ENCODE data around the gene RPP25.
"Not testable (repeated sequence)": the region's sequence is repeated elsewhere in the genome, so short reads cannot be mapped to it uniquely, and the experiment has no call there.

Gene RPP25

DNA sequence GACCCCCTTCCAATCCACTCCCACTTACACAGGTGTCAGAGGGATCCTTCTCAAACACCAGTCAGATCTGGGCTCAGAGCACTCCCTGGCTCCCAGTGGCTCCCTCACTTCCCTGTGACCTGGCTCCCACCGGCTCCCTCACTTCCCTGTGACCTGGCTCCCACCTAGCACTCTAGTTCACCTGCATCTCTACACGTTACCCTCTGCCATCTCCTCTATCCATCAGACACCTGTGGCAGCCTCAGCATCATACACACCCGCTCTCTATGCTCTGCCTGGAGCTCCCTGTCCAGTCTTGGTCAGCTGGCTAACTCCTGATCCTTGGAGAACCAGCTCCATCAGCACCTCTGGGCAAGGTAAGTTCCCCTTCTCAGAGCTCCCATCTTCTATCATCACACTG lies 5.6 kb downstream of the RPP25 start:
- H3K36me3 ChIP-seq (ENCODE audit: control insufficient read depth in 1 of 2, insufficient read depth in 2 of 2, low read length in 2 of 2) = no peaks in the 10 kb centered on the region

DNA sequence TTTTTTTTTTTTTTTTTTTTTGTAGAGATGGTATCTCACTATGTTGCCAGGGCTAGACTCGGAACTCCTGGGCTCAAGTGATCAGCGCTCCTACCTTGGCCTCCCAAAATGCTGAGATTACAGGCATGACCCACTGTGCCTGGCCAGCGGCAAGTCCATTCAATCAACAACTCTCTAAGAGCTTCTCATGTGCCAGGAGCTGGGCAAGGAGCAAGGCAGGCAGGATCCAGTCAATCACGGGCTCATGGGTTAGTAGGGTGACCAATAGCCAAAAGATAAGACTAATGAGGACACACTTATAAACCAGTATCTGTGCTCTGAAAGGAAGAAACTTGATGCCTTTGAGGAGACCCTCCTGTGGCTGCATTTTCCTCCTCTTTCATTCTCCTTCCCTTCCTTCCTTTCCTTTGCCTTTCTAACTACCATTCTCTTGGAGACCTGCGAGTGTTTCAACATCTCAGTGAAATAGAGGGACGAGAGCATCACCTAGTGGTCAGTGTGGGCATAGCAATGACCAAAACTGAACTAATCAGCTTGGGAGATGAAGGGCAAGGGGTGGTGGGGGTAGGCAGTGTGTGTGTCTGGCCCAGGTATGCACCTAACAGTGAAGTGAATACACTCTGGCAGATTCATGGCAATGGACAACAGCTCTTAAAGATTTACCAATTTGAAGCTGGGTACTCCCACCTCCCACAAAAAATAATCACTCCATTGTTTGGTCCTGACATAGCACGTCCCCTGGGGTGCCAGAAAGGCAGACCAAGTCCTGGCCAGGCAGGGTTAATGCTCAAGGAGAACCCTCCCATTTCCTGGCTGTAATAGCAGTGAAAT lies 6.3 kb downstream of the RPP25 start:
- peaks cover 6 to 12% of the 10 kb centered on the region in 2 donors for H3K4me1 ChIP-seq (ENCODE audit: control insufficient read depth in 1 of 2, insufficient read depth in 2 of 2, low read length in 2 of 2)
- H3K4me3 ChIP-seq (ENCODE audit: low read depth in 1 of 2, low read length in 2 of 2) = no peak overlapping the region
- no peaks in the 10 kb centered on the region for H3K9me3 ChIP-seq (ENCODE audit: control insufficient read depth in 1 of 2, low read length in 2 of 2)
- no peak overlapping the region for H3K27ac ChIP-seq (ENCODE audit: low read length)
- no peaks in the 10 kb centered on the region for H3K36me3 ChIP-seq (ENCODE audit: control insufficient read depth in 1 of 2, insufficient read depth in 2 of 2, low read length in 2 of 2)
- no peaks in the 10 kb centered on the region for H3K27me3 ChIP-seq (ENCODE audit: low read depth, low read length)

More for the DNA sequence above, 5.6 kb downstream of the RPP25 start:
- H3K4me1 ChIP-seq (ENCODE audit: control insufficient read depth in 1 of 2, insufficient read depth in 2 of 2, low read length in 2 of 2) = peaks cover 6 to 19% of the 10 kb centered on the region in 2 donors
- H3K27ac ChIP-seq (ENCODE audit: low read length) = no peak overlapping the region
- H3K27me3 ChIP-seq (ENCODE audit: low read depth, low read length) = no peaks in the 10 kb centered on the region
- no peaks in the 10 kb centered on the region for H3K9me3 ChIP-seq (ENCODE audit: control insufficient read depth in 1 of 2, low read length in 2 of 2)
- H3K4me3 ChIP-seq (ENCODE audit: low read depth in 1 of 2, low read length in 2 of 2) = no peak overlapping the region

DNA sequence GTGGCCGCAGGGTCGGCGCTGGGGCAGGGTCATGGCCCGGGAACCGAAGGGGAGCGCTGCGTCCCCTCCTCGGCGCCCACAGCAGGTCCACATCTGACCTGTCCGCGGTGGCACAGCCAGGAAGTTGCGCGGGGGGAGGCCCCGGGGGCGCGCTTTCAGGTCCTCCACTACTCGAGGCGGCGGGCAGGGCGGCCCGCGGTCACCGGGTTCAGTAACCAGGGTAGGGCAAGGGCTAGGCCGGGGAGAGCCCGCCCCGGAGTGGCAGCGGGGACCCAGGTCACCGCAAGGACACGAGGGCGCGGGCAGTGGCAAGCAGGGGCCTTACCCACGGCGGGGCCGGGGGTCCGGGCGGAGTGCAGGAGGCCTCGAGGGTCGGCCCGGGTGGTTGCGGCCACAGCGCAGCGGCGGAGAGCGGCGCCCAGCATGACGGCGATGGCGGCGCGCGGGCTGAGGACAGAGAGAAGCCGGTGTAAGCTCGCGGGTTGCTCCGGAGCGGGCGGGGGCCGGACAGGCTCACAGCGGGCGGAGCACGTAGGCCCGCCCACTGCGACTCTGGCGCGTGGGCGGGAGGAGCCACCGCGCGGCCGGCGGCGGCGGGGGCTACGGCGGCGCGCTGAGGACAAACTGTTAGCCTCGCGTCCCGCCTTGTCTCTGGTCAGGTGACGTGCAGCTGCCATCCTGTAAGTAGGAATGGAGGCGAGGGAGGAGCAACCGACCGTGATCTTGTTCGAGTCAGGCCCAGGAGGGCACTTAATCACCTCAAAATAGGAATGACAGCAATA lies 18.8 kb downstream of the RPP25 start, which contains the start of gene COX5A:
TSS of gene COX5A (minus strand) at position 484 of the 782 bp plus-strand sequence. CDS start at position 425, 59 bp downstream.
- Histone ChIP-seq H3K27ac (ENCODE audit: low read length) (peak within 1 kb of the TSS; percentile 91), H3K27me3 (ENCODE audit: low read depth, low read length) (no peaks in the 10 kb centered on the region), H3K4me1 (ENCODE audit: control insufficient read depth in 1 of 2, insufficient read depth in 2 of 2, low read length in 2 of 2) (peaks cover 4 to 21% of the 10 kb centered on the region in 2 donors)

DNA sequence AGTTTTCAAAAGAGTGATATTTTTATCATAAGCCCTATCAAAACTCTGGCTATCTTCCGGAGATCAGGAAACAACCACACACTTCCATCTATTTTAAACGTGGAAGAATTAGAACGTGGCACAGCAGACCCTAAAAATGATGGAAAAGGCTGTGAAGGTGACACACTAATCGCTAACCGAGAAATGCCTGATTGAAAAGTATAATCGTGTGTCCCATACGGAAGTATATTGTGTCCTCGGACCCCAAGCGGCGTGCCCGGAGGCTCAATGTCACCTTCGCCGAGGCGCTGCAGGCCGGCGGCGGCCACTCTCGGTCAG lies 19.3 kb downstream of the RPP25 start:
- Histone ChIP-seq H3K4me1 (ENCODE audit: control insufficient read depth in 1 of 2, insufficient read depth in 2 of 2, low read length in 2 of 2) (peaks cover 4 to 21% of the 10 kb centered on the region in 2 donors), H3K27me3 (ENCODE audit: low read depth, low read length) (no peaks in the 10 kb centered on the region), H3K4me3 (ENCODE audit: low read depth in 1 of 2, low read length in 2 of 2) (peak overlapping the region; percentile 78 to 98), H3K36me3 (ENCODE audit: control insufficient read depth in 1 of 2, insufficient read depth in 2 of 2, low read length in 2 of 2) (no peaks in the 10 kb centered on the region), H3K9me3 (ENCODE audit: control insufficient read depth in 1 of 2, low read length in 2 of 2) (no peaks in the 10 kb centered on the region), H3K27ac (ENCODE audit: low read length) (peak overlapping the region; percentile 91)

More for the DNA sequence above, 18.8 kb downstream of the RPP25 start, which contains the start of gene COX5A:
- Histone ChIP-seq H3K36me3 (ENCODE audit: control insufficient read depth in 1 of 2, insufficient read depth in 2 of 2, low read length in 2 of 2) (no peaks in the 10 kb centered on the region), H3K4me3 (ENCODE audit: low read depth in 1 of 2, low read length in 2 of 2) (peak within 1 kb of the TSS; percentile 78 to 98), H3K9me3 (ENCODE audit: control insufficient read depth in 1 of 2, low read length in 2 of 2) (no peaks in the 10 kb centered on the region)

DNA sequence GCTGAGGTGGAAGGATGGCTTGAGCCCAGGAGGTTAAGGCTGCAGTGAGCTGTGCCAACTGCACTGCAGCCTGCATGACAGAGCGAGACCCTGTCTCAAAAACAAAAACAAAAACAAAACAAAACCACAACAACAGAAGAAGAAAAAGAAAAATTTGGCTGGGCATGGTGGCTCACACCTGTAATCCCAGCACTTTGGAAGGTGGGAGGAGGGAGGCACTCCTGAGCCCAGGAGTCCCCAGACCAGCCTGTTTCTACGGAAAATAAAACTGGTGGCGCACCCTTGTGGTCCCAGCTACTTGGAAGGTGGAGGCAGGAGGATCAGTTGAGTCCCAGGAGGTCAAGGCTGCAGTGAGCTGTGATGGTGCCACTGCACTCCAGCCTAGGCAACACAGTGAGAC lies 21.4 kb downstream of the RPP25 start:
- not testable (repeated sequence) for H3K27me3 ChIP-seq (ENCODE audit: low read depth, low read length); H3K36me3 ChIP-seq (ENCODE audit: control insufficient read depth in 1 of 2, insufficient read depth in 2 of 2, low read length in 2 of 2); H3K9me3 ChIP-seq (ENCODE audit: control insufficient read depth in 1 of 2, low read length in 2 of 2); H3K27ac ChIP-seq (ENCODE audit: low read length); H3K4me3 ChIP-seq (ENCODE audit: low read depth in 1 of 2, low read length in 2 of 2)
- H3K4me1 ChIP-seq (ENCODE audit: control insufficient read depth in 1 of 2, insufficient read depth in 2 of 2, low read length in 2 of 2) = peaks cover 4 to 21% of the 10 kb centered on the region in 2 donors

DNA sequence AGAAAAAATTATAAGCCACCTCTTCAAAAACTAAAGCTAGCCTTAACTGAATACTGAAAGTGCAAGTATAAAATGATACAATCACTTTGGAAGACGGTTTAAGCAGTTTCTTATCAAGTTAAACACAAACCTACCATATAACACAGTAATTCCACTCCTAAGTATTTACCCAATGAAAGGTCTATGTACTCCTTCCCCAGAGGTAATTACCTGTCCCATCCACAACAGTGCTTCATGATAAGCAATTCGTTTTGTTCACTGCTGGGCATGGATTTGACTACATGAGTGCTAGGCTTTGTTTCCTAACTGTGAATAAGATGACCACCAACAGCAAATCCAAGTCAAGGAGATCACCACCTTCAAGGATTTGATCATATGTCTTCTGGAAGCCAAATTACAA lies 23.0 kb downstream of the RPP25 start:
- H3K4me3 ChIP-seq (ENCODE audit: low read depth in 1 of 2, low read length in 2 of 2) = no peak overlapping the region
- no peak overlapping the region for H3K27ac ChIP-seq (ENCODE audit: low read length)

DNA sequence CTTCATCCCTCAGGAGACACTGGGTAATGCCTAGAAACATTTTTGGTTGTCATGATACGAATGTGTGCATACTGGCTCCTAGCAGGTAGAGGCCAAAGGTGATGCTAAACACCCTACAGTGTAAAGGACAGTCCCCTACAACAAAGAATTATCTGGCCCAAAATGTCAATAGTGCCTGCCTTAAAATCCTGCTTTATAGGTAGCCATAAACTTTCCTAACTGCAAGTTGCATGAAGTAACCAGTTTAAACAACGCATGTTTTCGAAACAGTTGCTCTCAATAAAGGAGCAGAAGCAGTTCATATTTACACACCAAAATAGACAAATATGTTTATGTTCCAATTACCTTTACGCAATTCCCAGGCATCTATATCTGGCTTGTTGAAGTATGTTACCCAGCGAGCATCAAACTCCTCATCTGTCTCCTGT lies 27.8 kb downstream of the RPP25 start:
- Histone ChIP-seq H3K9me3 (ENCODE audit: control insufficient read depth in 1 of 2, low read length in 2 of 2) (no peaks in the 10 kb centered on the region), H3K4me1 (ENCODE audit: control insufficient read depth in 1 of 2, insufficient read depth in 2 of 2, low read length in 2 of 2) (no peaks in the 10 kb centered on the region), H3K27me3 (ENCODE audit: low read depth, low read length) (no peaks in the 10 kb centered on the region), H3K36me3 (ENCODE audit: control insufficient read depth in 1 of 2, insufficient read depth in 2 of 2, low read length in 2 of 2) (peaks cover 16 to 31% of the 10 kb centered on the region in 2 donors), H3K4me3 (ENCODE audit: low read depth in 1 of 2, low read length in 2 of 2) (no peak overlapping the region), H3K27ac (ENCODE audit: low read length) (no peak overlapping the region)

More for the DNA sequence above, 23.0 kb downstream of the RPP25 start:
- Histone ChIP-seq H3K27me3 (ENCODE audit: low read depth, low read length) (no peaks in the 10 kb centered on the region), H3K9me3 (ENCODE audit: control insufficient read depth in 1 of 2, low read length in 2 of 2) (no peaks in the 10 kb centered on the region), H3K36me3 (ENCODE audit: control insufficient read depth in 1 of 2, insufficient read depth in 2 of 2, low read length in 2 of 2) (peaks cover 6 to 9% of the 10 kb centered on the region in 2 donors), H3K4me1 (ENCODE audit: control insufficient read depth in 1 of 2, insufficient read depth in 2 of 2, low read length in 2 of 2) (peaks cover 4 to 21% of the 10 kb centered on the region in 2 donors)

DNA sequence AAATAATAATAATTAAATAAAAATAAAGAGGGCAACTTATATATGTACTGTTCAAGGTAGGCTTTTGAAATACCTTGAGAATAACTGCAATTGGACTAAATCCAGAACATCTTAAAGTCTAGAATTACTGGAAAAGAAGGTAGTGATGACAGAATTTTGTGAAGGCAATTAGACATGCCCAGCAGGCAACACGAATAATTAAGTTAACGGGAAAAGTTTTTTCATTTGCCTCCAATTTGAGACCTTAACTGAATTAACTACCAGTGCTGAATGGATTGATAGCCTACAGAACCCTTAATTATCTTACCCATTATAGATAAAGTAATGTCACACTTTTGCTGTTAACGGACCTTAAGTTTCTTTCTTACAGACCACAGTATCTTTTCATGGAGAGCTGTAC lies 32.0 kb downstream of the RPP25 start:
- Histone ChIP-seq H3K27ac (ENCODE audit: low read length) (no peak overlapping the region), H3K27me3 (ENCODE audit: low read depth, low read length) (no peaks in the 10 kb centered on the region), H3K9me3 (ENCODE audit: control insufficient read depth in 1 of 2, low read length in 2 of 2) (no peaks in the 10 kb centered on the region), H3K36me3 (ENCODE audit: control insufficient read depth in 1 of 2, insufficient read depth in 2 of 2, low read length in 2 of 2) (peaks cover 30 to 58% of the 10 kb centered on the region in 2 donors), H3K4me1 (ENCODE audit: control insufficient read depth in 1 of 2, insufficient read depth in 2 of 2, low read length in 2 of 2) (no peaks in the 10 kb centered on the region), H3K4me3 (ENCODE audit: low read depth in 1 of 2, low read length in 2 of 2) (no peak overlapping the region)

DNA sequence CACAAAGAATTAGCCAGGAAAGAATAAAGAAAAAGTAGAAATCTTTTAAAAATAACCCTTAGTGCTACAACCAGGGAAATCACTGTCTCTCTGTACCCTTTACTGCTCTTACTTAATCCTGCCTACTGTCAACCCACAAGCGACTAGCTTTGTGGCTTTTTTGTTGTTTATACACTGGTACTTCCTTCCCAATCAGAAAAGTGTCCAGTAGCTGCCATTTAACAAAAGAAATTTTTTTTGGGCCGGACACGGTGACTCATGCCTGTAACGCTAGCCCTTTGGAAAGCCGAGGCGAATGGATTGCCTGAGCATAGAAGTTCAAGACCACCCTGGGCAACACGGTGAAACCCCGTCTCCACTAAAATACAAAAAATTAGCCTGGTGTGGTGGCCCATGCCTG lies 36.1 kb downstream of the RPP25 start:
- Histone ChIP-seq H3K36me3 (ENCODE audit: control insufficient read depth in 1 of 2, insufficient read depth in 2 of 2, low read length in 2 of 2) (peaks cover 33 to 69% of the 10 kb centered on the region in 2 donors), H3K9me3 (ENCODE audit: control insufficient read depth in 1 of 2, low read length in 2 of 2) (no peaks in the 10 kb centered on the region), H3K4me3 (ENCODE audit: low read depth in 1 of 2, low read length in 2 of 2) (no peak overlapping the region), H3K27ac (ENCODE audit: low read length) (no peak overlapping the region), H3K4me1 (ENCODE audit: control insufficient read depth in 1 of 2, insufficient read depth in 2 of 2, low read length in 2 of 2) (no peaks in the 10 kb centered on the region), H3K27me3 (ENCODE audit: low read depth, low read length) (no peaks in the 10 kb centered on the region)

DNA sequence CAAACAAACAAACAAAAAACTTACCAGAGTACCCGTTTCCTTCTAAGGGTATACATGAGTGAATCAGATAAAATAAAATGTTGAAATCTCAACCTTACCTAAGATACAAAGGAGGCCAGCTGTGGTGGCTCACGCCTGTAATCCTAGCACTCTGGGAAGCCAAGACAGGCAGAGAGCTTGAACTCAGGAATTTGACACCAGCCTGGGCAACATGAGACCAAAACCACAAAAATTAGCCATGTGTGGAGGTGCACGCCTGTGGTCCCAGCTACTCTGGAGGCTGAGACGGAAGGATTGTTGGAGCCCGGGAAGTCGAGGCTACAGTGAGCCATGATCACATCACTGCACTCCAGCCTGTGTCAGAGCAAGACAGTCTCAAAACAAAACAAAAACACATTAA lies 38.9 kb downstream of the RPP25 start:
- Histone ChIP-seq H3K4me3 (ENCODE audit: low read depth in 1 of 2, low read length in 2 of 2) (no peak overlapping the region), H3K36me3 (ENCODE audit: control insufficient read depth in 1 of 2, insufficient read depth in 2 of 2, low read length in 2 of 2) (peaks cover 30 to 63% of the 10 kb centered on the region in 2 donors)

DNA sequence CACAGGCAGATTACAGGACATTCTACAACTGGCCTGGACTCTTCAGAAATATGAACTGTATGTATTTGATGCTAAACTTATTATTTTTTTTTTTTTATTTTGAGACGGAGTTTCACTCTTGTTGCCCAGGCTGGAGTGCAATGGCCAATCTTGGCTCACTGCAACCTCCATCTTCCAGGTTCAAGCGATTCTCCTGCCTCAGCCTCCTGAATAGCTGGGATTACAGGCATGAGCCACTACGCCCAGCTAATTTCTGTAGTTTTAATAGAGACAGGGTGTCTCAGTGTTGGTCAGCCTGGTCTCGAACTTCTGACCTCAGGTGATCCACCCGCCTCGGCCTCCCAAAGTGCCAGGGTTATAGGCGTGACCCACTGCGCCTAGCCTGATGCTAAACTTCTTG lies 42.8 kb downstream of the RPP25 start:
- not testable (repeated sequence) for H3K27me3 ChIP-seq (ENCODE audit: low read depth, low read length); H3K27ac ChIP-seq (ENCODE audit: low read length); H3K4me1 ChIP-seq (ENCODE audit: control insufficient read depth in 1 of 2, insufficient read depth in 2 of 2, low read length in 2 of 2); H3K4me3 ChIP-seq (ENCODE audit: low read depth in 1 of 2, low read length in 2 of 2); H3K9me3 ChIP-seq (ENCODE audit: control insufficient read depth in 1 of 2, low read length in 2 of 2)
- H3K36me3 ChIP-seq (ENCODE audit: control insufficient read depth in 1 of 2, insufficient read depth in 2 of 2, low read length in 2 of 2) = peaks cover 12 to 35% of the 10 kb centered on the region in 2 donors

More for the DNA sequence above, 38.9 kb downstream of the RPP25 start:
- Histone ChIP-seq H3K27me3 (ENCODE audit: low read depth, low read length) (no peaks in the 10 kb centered on the region), H3K4me1 (ENCODE audit: control insufficient read depth in 1 of 2, insufficient read depth in 2 of 2, low read length in 2 of 2) (no peaks in the 10 kb centered on the region), H3K27ac (ENCODE audit: low read length) (no peak overlapping the region), H3K9me3 (ENCODE audit: control insufficient read depth in 1 of 2, low read length in 2 of 2) (no peaks in the 10 kb centered on the region)

Data from muscle layer of duodenum (tissue), 2 donors.